CD4-positive, alpha-beta T cell (primary cell): ENCODE measurements around the gene CAMTA1. TPM values are rescaled to one million over a fixed set of nuclear protein-coding genes. Genes with fewer than 3 reads are reported as not detected.
A peak's percentile ranks its signal among the peaks of the same experiment; 100 is the strongest.

ENCODE experiments used
- ATAC-seq: fragments of 200-7000 bp; cut with Tn5 transposase; one replicate; pipeline ENCODE4 v1.10.0; 2022; ENCODE audit warnings: mild to moderate bottlenecking; ENCODE audit not compliant: poor library complexity
- CTCF ChIA-PET: fragments of 350-600 bp; sonication (Branson Sonifier 250); formaldehyde crosslinking; loops from one replicate; lab custom pipeline; 2021; ENCODE audit warnings: antibody characterized with exemption, inconsistent platforms; lab: Charles Lee
- POLR2A ChIA-PET: fragments of 350-600 bp; sonication (Branson Sonifier 250); formaldehyde crosslinking; loops from one replicate; lab custom pipeline; 2021; ENCODE audit warnings: antibody characterized with exemption, inconsistent platforms; lab: Charles Lee
- DNase-seq, 14 experiments: peaks; one replicate each; pipeline ENCODE4 v3.0.0-alpha.2; 2013 to 2020; ENCODE audit warnings: mixed read lengths in 2 of 14
- H3K27ac ChIP-seq, 2 donors: one replicate each; pipeline versions ENCODE4 v1.5.1 to v1.7.0; 2013; ENCODE audit warnings: low read length in 2 of 2, low read depth in 1 of 2, mild to moderate bottlenecking in 1 of 2
- H3K27me3 ChIP-seq, 2 experiments: 1 replicate in 1 of 2; 2 replicates in 1 of 2; pipeline versions ENCODE4 v1.6.1 to v1.7.0; 2013; ENCODE audit warnings: low read length in 2 of 2, control low read depth in 1 of 2, mild to moderate bottlenecking in 1 of 2, moderate library complexity in 1 of 2; ENCODE audit not compliant: insufficient read depth in 2 of 2, control insufficient read depth in 1 of 2
- H3K36me3 ChIP-seq: one replicate; pipeline ENCODE4 v1.6.1; 2013; ENCODE audit warnings: low read length, control low read depth; ENCODE audit not compliant: insufficient read depth
- H3K4me1 ChIP-seq: one replicate; pipeline ENCODE4 v1.6.1; 2013; ENCODE audit warnings: low read length, control low read depth; ENCODE audit not compliant: insufficient read depth
- H3K4me3 ChIP-seq: one replicate; pipeline ENCODE4 v1.5.1; 2013; ENCODE audit warnings: mild to moderate bottlenecking, low read length, moderate library complexity
- H3K9me3 ChIP-seq, 2 experiments: 1 replicate in 1 of 2; 2 replicates in 1 of 2; pipeline versions ENCODE4 v1.6.1 to v1.7.0; 2013; ENCODE audit warnings: low read length in 2 of 2, mild to moderate bottlenecking in 2 of 2, control low read depth in 1 of 2, moderate library complexity in 1 of 2; ENCODE audit not compliant: control insufficient read depth in 1 of 2, insufficient read depth in 1 of 2
- H3K27ac Mint-ChIP-seq: one replicate; pipeline ENCODE4 v1.8.0; 2020; ENCODE audit warnings: mixed read lengths
- H3K27me3 Mint-ChIP-seq: one replicate; pipeline ENCODE4 v1.8.0; 2021; ENCODE audit warnings: mixed read lengths
- H3K36me3 Mint-ChIP-seq: one replicate; pipeline ENCODE4 v1.8.0; 2021; ENCODE audit warnings: low read depth, mixed read lengths
- H3K4me1 Mint-ChIP-seq: one replicate; pipeline ENCODE4 v1.8.0; 2021; ENCODE audit warnings: low read depth, mixed read lengths
- H3K4me3 Mint-ChIP-seq: one replicate; pipeline ENCODE4 v1.8.0; 2020; ENCODE audit warnings: mild to moderate bottlenecking, mixed read lengths
- H3K9me3 Mint-ChIP-seq: one replicate; pipeline ENCODE4 v1.8.0; 2020; ENCODE audit warnings: mixed read lengths
- intact Hi-C, 2 experiments: fragments of 100-400 bp; cut with DNase I in 1 of 2; cut with micrococcal nuclease in 1 of 2; formaldehyde crosslinking; loops; one replicate each; pipeline versions ENCODE4 v1.15.1 to v1.9.0; 2023 to 2025; cut with DNase I, micrococcal nuclease
- total RNA-seq, 174 experiments: library from RNA in 2 of 174; stranded (reverse) in 2 of 174; gene quantifications; one replicate each; pipeline ENCODE4 v1.2.3 and lab custom pipeline; 2021 to 2026
- TF ChIP-seq, protein P1 (sequence below): fragments of 200-600 bp; IDR thresholded peaks from one replicate; pipeline ENCODE4 v1.8.0; 2022; ENCODE audit warnings: antibody characterized with exemption, mild to moderate bottlenecking

Gene CAMTA1
- total RNA-seq, 2 experiments from 2014 or later: 38.6 to 39.3 TPM

DNA sequence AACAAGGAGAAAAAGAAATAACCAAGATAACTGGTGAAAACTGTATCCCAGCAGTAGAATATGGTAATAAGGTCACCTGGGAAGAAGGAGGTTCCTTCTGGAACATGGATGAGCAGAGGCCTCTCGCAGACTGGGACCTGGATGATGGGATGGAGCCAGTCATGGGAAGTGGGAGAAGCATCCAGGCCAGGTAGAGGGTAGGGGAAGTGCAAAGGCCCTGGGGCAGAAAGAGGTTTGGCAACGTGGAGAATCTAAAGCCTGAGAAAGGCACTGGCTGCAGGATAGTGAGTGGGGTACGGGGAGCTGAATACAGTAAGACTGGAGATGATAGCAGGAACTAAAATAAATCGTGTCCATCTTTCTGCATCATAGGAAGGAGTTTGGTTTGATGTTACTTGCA is 889.7 kb downstream of the CAMTA1 start:
- ChIA-PET POLR2A (no interaction called here), CTCF (no interaction called here)
- H3K27ac ChIP-seq: no peak overlapping the region
- intact Hi-C loops: no loop called here
- no peaks in the 10 kb centered on the region for H3K27me3 ChIP-seq
- H3K9me3 Mint-ChIP-seq: no peaks in the 10 kb centered on the region
- H3K4me3 ChIP-seq: no peak overlapping the region
- H3K36me3 ChIP-seq: no peaks in the 10 kb centered on the region
- H3K4me1 ChIP-seq: peaks cover 21% of the 10 kb centered on the region
- no peaks in the 10 kb centered on the region for H3K27me3 Mint-ChIP-seq
- TF ChIP-seq, protein P1, sequence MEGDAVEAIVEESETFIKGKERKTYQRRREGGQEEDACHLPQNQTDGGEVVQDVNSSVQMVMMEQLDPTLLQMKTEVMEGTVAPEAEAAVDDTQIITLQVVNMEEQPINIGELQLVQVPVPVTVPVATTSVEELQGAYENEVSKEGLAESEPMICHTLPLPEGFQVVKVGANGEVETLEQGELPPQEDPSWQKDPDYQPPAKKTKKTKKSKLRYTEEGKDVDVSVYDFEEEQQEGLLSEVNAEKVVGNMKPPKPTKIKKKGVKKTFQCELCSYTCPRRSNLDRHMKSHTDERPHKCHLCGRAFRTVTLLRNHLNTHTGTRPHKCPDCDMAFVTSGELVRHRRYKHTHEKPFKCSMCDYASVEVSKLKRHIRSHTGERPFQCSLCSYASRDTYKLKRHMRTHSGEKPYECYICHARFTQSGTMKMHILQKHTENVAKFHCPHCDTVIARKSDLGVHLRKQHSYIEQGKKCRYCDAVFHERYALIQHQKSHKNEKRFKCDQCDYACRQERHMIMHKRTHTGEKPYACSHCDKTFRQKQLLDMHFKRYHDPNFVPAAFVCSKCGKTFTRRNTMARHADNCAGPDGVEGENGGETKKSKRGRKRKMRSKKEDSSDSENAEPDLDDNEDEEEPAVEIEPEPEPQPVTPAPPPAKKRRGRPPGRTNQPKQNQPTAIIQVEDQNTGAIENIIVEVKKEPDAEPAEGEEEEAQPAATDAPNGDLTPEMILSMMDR: no peak
- H3K4me3 Mint-ChIP-seq: no peak overlapping the region
- H3K9me3 ChIP-seq: no peaks in the 10 kb centered on the region
- DNase-seq (no peak), ATAC-seq (no peak)
- no peaks in the 10 kb centered on the region for H3K4me1 Mint-ChIP-seq
- no peaks in the 10 kb centered on the region for H3K36me3 Mint-ChIP-seq
- no peak overlapping the region for H3K27ac Mint-ChIP-seq

DNA sequence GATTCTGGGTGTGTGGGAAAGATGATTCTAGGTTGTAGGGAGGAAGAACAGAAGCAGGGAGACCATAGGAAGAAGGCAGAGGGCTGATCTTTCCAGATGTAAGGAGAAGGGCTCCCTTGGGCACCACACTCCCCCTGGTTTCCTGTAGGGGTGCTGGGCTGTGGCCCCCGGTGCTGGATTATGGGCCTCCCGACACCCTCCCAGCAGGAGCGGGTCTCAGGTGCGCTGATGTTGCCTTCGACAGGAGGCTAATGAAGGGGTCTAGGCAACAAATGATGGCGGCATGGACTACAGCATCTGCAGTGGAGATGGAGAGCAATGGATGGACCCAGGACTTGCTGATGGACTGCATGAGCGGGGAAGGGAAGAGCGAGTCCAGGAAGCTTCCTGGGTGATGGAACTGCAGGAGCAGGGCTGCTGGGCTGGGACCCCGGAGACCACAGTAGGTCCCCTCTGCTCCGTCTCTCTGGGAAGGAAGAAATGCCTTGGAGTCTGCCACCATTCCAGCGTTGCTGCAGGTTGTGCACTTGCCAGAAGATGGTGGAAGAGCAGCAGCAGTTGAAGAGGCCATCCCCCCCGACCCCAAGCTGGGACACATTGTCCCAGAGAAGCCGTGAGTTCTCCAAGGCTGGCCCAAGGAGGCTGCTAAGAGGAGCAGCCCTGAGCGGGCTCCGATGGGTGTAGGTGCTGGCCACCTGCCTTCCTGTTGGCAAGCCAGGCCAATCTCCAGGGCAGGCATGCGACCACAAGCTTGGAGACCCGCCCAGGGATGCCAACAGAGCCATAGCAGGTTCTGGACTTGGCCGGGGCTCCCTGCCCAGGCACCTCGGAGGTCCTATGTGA is 890.4 kb downstream of the CAMTA1 start:
- ATAC-seq (no peak), DNase-seq (no peak)
- ChIA-PET POLR2A (no interaction called here), CTCF (interaction anchor here (1.3 kb wide), 1 partner anchor 8 kb away, joined by 3 read pairs; no protein-coding TSS in a partner anchor)
- no peaks in the 10 kb centered on the region for H3K27me3 Mint-ChIP-seq
- no peaks in the 10 kb centered on the region for H3K4me1 Mint-ChIP-seq
- no peak overlapping the region for H3K27ac Mint-ChIP-seq
- Histone ChIP-seq H3K4me3 (no peak overlapping the region), H3K4me1 (peaks cover 15% of the 10 kb centered on the region), H3K36me3 (no peaks in the 10 kb centered on the region), H3K27me3 (no peaks in the 10 kb centered on the region), H3K27ac (no peak overlapping the region), H3K9me3 (no peaks in the 10 kb centered on the region)
- TF ChIP-seq, protein P1: no peak
- H3K4me3 Mint-ChIP-seq: no peak overlapping the region
- intact Hi-C loops: no loop called here
- no peaks in the 10 kb centered on the region for H3K9me3 Mint-ChIP-seq
- no peaks in the 10 kb centered on the region for H3K36me3 Mint-ChIP-seq

DNA sequence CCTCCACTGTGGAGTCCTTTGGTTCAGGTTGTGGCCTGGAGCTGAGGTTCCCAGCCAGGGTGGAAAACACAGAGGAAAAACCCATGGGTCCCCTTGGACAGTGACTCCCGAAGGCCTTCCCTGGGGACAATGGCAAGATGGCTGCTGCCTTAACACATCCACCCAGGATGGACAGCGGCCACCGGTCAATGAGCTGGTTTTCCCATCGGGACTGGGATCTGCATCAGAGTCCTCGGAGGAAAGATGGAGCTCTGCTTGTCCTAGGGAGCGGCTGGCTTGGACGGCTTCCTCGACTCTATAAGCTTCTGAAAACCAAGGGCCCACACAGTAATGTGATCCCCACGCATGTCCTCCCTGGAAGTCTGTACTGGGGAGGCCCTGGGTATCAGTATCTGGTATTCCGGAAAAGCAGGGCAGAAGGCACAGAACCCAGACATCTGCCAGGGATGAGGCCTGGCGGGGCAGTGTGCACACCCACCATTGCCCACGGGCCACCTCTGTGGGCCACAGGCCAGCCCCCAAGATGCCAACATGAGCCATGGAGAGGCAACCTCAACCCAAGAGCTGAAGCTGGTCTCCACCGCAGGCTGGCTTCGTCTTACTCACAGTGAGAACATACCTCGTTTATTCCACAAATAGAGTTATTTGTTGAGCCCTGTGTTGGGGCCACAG is 891.2 kb downstream of the CAMTA1 start:
- no peak for DNase-seq
- H3K4me3 Mint-ChIP-seq: peak overlapping the region; percentile 59
- peaks cover 23% of the 10 kb centered on the region for H3K4me1 ChIP-seq
- TF ChIP-seq, protein P1: no peak
- H3K36me3 ChIP-seq: no peaks in the 10 kb centered on the region
- no peak overlapping the region for H3K4me3 ChIP-seq
- no peaks in the 10 kb centered on the region for H3K4me1 Mint-ChIP-seq
- H3K9me3 Mint-ChIP-seq: no peaks in the 10 kb centered on the region
- CTCF ChIA-PET: interaction anchor here (1.3 kb wide), 1 partner anchor 9 kb away, joined by 3 read pairs; no protein-coding TSS in a partner anchor
- H3K27ac Mint-ChIP-seq: no peak overlapping the region
- intact Hi-C loops: no loop called here
- H3K27me3 Mint-ChIP-seq: no peaks in the 10 kb centered on the region
- H3K9me3 ChIP-seq: no peaks in the 10 kb centered on the region
- no peak overlapping the region for H3K27ac ChIP-seq
- H3K27me3 ChIP-seq: peaks cover 0 to 4% of the 10 kb centered on the region in 2 experiments
- POLR2A ChIA-PET: no interaction called here
- ATAC-seq: no peak
- no peaks in the 10 kb centered on the region for H3K36me3 Mint-ChIP-seq
